Spleen (tissue), 7 donors: Measurements from ENCODE around the gene CHKB.

Experiments
- CTCF ChIP-seq, 11 experiments: fragments of 200-600 bp in 7 of 11; fragments of 450-650 bp in 4 of 11; sonication (generic) in 4 of 11; IDR thresholded peaks in 8 of 11; conservative IDR thresholded peaks in 3 of 11; 1 replicate in 7 of 11; 2 replicates in 4 of 11; pipeline versions ENCODE4 v1.4.0 to v1.8.0; 2016 to 2021; ENCODE audit warnings: antibody characterized with exemption in 11 of 11, inconsistent platforms in 4 of 11, mild to moderate bottlenecking in 1 of 11
- POLR2A ChIP-seq, 3 donors: fragments of 450-650 bp; IDR thresholded peaks; one replicate each; pipeline ENCODE4 v1.5.1; 2017; ENCODE audit warnings: antibody characterized with exemption in 3 of 3, mild to moderate bottlenecking in 1 of 3
- POLR2AphosphoS5 ChIP-seq, 3 donors: sonication (generic); formaldehyde crosslinking; IDR thresholded peaks; one replicate each; pipeline ENCODE4 v1.5.1; 2017; ENCODE audit warnings: antibody characterized with exemption in 3 of 3
- donor health status: DM: no; HTN: no; CAD: no; lungs with moderate emphysema.
- donor health status: DM: no; HTN: no; CAD: no.
- donor health status: DM: no; HTN: no; CAD: no.

GRCh38 chr22:50600967-50601668, 18.5 kb upstream of the CHKB start:
- no peak for TF ChIP-seq CTCF (IDR thresholded peaks at IDR 0.05 in 8 of 11, conservative IDR thresholded peaks at IDR 0.05 in 3 of 11)
- peak in 2 of 3 donors; percentile 20 to 71 for TF ChIP-seq POLR2AphosphoS5 (IDR thresholded peaks at IDR 0.05)
- TF ChIP-seq POLR2A (IDR thresholded peaks at IDR 0.05): no peak
